C4-2B (cell line): ENCODE data around the gene PIP5KL1.

ENCODE experiments used
- ZFX ChIP-seq: fragments of 450-650 bp; IDR thresholded peaks from 2 replicates; pipeline ENCODE4 v1.6.1; 2017
- TF ChIP-seq, protein P1 (sequence below): fragments of 450-650 bp; conservative IDR thresholded peaks from 2 replicates; pipeline ENCODE4 v1.5.1; 2017; ENCODE audit warnings: mild to moderate bottlenecking

DNA sequence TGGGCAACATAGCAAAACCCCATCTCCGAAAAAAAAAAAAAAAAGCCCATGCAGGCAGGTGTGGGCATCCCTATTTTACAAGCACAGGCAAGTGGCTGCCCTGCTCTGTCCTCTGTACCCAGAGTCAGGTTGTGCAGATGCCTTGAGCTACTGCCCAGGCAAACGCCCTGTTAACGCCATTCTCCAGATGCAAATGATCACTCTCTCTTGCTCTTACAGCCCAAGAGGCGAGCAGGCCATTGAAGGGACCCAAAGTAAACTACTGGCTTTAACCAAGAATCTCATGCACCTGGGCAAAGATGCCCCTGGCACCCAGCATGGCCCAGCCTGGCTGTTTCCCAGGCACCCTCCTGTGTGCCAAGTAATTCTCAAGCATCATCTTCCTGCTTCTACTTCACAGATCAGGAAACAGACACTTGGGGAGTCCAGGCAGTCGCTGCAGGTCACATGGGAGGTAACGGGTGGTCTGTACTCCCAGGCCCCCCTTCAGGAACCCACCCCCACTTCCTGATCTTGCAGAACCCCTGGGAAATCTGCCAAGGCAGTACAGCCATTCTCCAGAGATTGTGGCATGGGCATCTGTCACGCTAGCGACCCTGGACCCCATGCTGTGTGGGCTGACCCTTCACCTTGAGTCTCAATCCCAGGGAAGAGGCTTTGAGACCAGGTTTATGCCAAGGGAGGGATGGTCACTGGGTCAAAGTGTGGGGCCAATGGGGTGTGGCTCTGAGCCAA, 36.0 kb upstream of the PIP5KL1 start:
- TF ChIP-seq, protein P1, sequence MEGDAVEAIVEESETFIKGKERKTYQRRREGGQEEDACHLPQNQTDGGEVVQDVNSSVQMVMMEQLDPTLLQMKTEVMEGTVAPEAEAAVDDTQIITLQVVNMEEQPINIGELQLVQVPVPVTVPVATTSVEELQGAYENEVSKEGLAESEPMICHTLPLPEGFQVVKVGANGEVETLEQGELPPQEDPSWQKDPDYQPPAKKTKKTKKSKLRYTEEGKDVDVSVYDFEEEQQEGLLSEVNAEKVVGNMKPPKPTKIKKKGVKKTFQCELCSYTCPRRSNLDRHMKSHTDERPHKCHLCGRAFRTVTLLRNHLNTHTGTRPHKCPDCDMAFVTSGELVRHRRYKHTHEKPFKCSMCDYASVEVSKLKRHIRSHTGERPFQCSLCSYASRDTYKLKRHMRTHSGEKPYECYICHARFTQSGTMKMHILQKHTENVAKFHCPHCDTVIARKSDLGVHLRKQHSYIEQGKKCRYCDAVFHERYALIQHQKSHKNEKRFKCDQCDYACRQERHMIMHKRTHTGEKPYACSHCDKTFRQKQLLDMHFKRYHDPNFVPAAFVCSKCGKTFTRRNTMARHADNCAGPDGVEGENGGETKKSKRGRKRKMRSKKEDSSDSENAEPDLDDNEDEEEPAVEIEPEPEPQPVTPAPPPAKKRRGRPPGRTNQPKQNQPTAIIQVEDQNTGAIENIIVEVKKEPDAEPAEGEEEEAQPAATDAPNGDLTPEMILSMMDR = no peak
- TF ChIP-seq ZFX = no peak
